ENCODE data around the gene USP5. TPM values are rescaled to one million over a fixed set of nuclear protein-coding genes. Genes with fewer than 3 reads are reported as not detected.
A peak's percentile ranks its signal among the peaks of the same experiment; 100 is the strongest.

Gene USP5
- total RNA-seq = 66.2 TPM
- long read RNA-seq, transcript USP5-202 (20 exons, 3,083 nt) = minor isoform, 16 of 122 reads
- long read RNA-seq, transcript USP5-201 (20 exons, 3,181 nt) = major isoform, 69 of 122 reads
- long read RNA-seq, partial matches to known transcripts = 27 of 122 reads
- long read RNA-seq, other reads (novel, unspliced or antisense) = 10 of 122 reads

DNA sequence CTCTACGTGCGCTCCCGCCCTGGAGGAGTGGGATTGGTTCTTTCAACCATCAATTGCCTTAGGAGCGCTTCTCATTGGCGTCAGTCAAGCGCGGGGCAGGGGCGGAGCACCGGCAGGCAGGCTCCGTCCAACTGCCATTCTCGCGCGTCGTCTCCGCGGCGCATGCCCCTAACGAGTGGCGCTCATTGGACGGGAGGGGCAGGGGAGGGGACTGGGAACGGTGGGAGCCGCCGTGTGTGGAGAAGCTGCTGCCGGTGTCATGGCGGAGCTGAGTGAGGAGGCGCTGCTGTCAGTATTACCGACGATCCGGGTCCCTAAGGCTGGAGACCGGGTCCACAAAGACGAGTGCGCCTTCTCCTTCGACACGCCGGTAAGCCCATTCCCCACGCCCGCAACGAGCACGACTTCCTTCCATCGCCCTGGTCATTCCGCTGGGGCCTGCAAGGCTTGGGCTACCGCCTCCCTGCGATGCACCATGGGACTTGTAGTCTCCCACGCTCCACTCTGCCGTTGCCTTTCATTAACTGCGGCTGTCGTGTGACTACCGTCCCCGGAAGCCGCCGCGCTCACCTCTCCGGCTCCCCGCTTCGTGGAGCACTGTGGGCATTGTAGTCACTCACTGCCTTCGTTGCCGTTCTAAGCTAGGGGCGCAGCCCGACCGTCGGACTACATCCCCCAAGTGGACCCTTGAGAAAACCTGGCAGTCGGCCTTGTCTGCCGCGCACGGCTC, at the start of gene USP5:
Gene USP5, plus strand, starts transcription at position 230 of the 730 bp plus-strand sequence. Its CDS starts 30 bp downstream, at position 260.
- DNase-seq (peak; percentile 99), ATAC-seq (peak; percentile 90)
- intact Hi-C loops (cut with micrococcal nuclease) = no loop called here

GRCh38 chr12:6807170-6807569, 44.8 kb upstream of the USP5 start:
- intact Hi-C loops (cut with micrococcal nuclease) = no loop called here
- DNase-seq (no peak), ATAC-seq (no peak)

GRCh38 chr12:6809056-6809455, 42.9 kb upstream of the USP5 start:
- ATAC-seq (no peak), DNase-seq (no peak)
- intact Hi-C loops (cut with micrococcal nuclease) = no loop called here

DNA sequence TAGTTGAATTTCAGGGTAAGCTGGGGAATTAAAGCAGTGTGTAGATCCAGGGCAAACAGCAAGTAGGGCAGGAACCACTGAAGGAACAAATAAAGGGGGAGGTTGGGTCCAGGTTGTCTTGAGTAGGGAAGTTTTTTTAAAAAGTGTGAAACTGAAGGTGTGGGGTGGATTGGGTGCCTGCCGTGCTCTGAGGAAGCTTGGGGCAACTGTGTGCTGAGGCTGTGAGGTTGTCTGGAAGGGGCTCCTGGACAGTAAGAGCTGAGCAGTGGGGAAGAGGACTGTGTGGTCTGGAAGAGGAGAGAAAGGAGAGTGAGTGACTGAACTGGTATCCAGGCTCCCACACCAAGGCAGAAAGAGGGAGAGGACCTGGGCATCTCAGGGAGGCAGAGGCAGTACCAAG, 41.2 kb upstream of the USP5 start:
- DNase-seq = no peak
- intact Hi-C loops (cut with micrococcal nuclease) = no loop called here
- no peak for ATAC-seq

GRCh38 chr12:6813363-6813762, 38.6 kb upstream of the USP5 start:
- intact Hi-C loops (cut with micrococcal nuclease) = no loop called here
- ATAC-seq = no peak

DNA sequence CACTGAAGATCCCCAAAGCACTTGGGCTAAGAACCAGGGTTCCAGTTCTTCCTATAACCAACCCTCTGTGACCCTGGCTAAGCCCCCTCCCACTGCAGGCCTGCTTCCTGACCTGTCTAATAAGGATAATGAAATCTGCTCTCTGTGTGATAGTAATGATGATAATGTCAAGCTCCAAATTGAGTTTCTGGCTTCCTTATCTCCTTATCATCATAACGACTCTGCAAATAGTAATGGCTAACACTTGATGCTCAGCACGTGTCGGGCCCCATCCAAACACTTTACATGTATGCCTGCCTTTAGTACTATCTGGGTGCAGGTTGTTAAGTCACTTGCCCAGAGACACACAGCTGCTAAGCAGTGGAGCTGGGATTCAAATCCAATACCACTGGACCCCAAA, 35.4 kb upstream of the USP5 start:
- intact Hi-C loops (cut with micrococcal nuclease) = no loop called here
- ATAC-seq (no peak), DNase-seq (no peak)

More at GRCh38 chr12:6813363-6813762, 38.6 kb upstream of the USP5 start:
- DNase-seq = no peak

DNA sequence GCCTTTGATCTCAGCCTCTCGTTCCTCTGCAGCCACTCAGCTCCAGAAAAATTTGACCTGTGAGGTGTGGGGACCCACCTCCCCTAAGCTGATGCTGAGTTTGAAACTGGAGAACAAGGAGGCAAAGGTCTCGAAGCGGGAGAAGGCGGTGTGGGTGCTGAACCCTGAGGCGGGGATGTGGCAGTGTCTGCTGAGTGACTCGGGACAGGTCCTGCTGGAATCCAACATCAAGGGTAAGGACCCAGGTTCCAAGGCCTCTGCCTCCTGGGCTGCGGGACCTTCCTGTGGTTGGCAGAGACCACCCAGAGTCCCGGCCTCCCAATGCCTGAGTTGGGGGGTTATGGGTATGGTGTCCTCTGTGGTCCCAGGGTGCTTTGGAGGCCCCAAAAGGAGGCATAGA, 34.9 kb upstream of the USP5 start:
- intact Hi-C loops (cut with micrococcal nuclease) = no loop called here
- ATAC-seq (no peak), DNase-seq (no peak)

- ATAC-seq (no peak), DNase-seq (no peak)
- intact Hi-C loops (cut with micrococcal nuclease) = no loop called here
Observed at GRCh38 chr12:6817662-6818157, 34.2 kb upstream of the USP5 start.

DNA sequence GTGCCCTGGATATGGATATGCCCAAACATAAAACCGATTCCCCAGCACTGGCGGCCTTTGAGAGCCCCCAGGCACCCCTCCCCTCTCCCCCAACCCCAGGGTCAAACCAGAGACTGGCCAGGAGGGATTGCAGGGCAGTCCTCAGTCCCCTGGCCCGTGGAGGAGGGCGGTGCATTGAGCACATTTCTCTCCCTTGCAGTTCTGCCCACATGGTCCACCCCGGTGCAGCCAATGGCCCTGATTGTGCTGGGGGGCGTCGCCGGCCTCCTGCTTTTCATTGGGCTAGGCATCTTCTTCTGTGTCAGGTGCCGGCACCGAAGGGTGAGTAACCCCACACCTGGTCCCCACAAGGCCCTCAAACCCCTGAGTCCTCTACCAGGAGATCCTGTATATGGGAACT, 33.7 kb upstream of the USP5 start:
- no peak for ATAC-seq
- DNase-seq = no peak
- intact Hi-C loops (cut with micrococcal nuclease) = no loop called here

DNA sequence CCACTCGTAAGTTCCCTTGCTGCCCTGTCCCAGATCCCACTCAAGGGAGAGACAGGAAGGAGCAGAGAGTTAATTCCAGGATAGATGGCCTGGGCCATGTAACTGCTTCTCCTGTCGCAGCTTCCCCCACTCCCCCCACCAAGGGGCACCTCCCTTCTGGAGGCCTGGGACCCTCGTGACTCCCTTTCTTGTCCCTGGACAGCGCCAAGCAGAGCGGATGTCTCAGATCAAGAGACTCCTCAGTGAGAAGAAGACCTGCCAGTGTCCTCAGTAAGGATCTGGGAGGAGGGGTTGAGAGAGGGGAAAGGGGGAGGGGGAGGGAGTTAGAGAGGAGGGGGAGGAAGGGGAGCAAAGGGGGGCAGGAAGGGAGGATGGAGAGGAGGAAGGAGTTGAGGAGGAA, 33.3 kb upstream of the USP5 start:
- ATAC-seq (no peak), DNase-seq (no peak)
- intact Hi-C loops (cut with micrococcal nuclease) = no loop called here

- DNase-seq (no peak), ATAC-seq (no peak)
- intact Hi-C loops (cut with micrococcal nuclease) = no loop called here
Observed at GRCh38 chr12:6819106-6820030, 32.6 kb upstream of the USP5 start.

- intact Hi-C loops (cut with micrococcal nuclease) = no loop called here
- ATAC-seq = no peak
- no peak for DNase-seq
Observed at GRCh38 chr12:6820166-6820565, 31.8 kb upstream of the USP5 start.

GRCh38 chr12:6821591-6822425, 30.1 kb upstream of the USP5 start, which contains the start of gene GPR162:
TSS of gene GPR162 (plus strand) at chr12:6821821. CDS start at chr12:6823899, 2,078 bp downstream.
- peak; percentile 69 for ATAC-seq
- intact Hi-C loops (cut with micrococcal nuclease) = no loop called here

GRCh38 chr12:6822426-6823135, 29.4 kb upstream of the USP5 start:
- intact Hi-C loops (cut with micrococcal nuclease) = no loop called here
- no peak for ATAC-seq
- no peak for DNase-seq

More at GRCh38 chr12:6821591-6822425, 30.1 kb upstream of the USP5 start, which contains the start of gene GPR162:
- peak; percentile 79 for DNase-seq

DNA sequence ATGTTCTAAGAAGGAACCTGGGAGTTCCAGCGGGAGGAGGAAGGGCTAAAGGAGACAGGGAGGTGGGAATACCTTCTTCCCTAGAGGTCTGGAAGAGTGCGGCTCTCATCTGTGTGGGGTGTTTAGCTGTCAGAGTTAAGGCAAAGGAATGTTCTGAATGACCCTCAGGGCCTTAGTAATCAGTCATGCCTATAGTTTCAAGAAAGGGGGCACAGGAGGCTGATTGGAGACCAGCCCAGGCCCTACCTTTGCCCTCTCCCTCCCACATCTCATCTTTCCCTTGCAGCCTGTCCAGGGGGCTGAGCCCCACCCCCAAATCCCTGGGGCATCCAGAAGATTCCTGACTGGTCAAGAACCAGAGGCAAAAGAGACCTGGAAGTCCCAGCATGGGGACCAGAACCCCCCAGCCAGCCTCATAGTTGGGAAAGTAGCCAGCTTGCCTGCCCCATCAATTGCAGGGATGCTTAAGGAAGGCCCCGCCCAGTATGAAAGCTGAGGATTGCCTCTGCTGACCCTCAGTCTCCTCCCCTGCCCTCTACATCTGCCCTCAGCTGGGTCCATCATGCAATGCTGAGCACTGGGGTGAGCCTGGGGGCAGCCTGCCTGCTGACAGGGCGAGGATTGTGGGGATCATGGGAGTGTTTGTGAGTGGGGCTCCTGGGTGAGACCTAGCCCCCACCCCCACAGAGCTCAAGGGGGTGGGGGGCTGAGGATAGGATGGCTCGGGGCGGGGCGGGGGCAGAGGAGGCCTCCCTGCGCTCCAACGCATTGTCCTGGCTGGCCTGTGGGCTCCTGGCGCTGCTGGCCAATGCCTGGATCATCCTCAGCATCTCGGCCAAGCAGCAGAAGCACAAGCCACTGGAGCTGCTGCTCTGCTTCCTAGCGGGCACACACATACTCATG, 28.5 kb upstream of the USP5 start:
- intact Hi-C loops (cut with micrococcal nuclease) = no loop called here
- DNase-seq (no peak), ATAC-seq (no peak)

DNA sequence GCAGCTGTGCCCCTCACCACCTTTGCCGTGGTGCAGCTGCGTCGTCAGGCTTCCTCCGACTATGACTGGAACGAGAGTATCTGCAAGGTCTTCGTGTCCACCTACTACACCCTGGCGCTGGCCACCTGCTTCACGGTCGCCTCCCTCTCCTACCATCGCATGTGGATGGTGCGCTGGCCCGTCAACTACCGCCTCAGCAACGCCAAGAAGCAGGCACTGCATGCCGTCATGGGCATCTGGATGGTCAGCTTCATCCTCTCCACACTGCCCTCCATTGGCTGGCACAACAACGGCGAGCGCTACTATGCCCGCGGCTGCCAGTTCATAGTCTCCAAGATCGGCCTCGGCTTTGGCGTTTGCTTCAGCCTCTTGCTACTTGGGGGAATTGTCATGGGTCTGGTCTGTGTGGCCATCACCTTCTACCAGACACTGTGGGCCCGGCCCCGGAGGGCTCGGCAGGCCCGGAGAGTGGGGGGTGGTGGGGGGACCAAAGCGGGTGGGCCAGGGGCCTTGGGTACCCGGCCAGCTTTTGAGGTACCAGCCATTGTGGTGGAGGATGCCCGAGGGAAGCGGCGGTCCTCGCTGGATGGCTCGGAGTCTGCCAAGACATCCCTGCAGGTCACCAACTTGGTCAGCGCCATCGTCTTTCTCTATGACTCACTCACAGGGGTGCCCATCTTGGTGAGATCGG, 27.7 kb upstream of the USP5 start:
- ATAC-seq (no peak), DNase-seq (no peak)
- intact Hi-C loops (cut with micrococcal nuclease) = no loop called here

Measured in left ventricle myocardium superior (tissue), 1 donor.